Measurements from ENCODE around the gene DBI.

DNA sequence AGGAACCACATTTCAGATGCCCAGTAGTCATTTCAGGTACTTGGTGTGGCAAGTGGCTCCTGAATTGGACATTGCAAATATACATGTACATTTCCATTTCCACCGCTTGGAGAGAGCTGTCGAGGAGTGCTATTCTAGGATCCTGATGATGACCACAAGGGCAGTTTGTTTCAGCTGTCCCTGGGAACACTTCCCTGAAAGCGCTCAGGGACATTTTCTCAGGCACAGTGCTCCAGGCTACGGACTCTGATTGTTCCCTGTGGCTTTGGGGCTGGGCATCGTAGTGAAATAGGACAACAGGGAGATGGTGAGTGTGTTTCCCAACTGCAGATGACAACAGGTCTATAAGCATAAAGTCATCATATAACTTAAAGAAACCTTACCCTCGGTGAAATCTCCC is 3.1 kb downstream of the DBI start:
- no peak for TF ChIP-seq NRF1 (IDR thresholded peaks at IDR 0.05; ENCODE audit: low read depth, low read length)
- TF ChIP-seq POLR2AphosphoS5 (IDR thresholded peaks at IDR 0.05; ENCODE audit: low read depth, low read length), result no peak
- no peak for TF ChIP-seq YY1 (IDR thresholded peaks at IDR 0.05; ENCODE audit: low read depth)
- TF ChIP-seq CTCF (IDR thresholded peaks at IDR 0.05), result no peak
- no peak for TF ChIP-seq FOSL2 (IDR thresholded peaks at IDR 0.05; ENCODE audit: borderline replicate concordance, low read depth)
- TF ChIP-seq NFIC (IDR thresholded peaks at IDR 0.05; ENCODE audit: borderline replicate concordance), result no peak
- TF ChIP-seq, protein P1, sequence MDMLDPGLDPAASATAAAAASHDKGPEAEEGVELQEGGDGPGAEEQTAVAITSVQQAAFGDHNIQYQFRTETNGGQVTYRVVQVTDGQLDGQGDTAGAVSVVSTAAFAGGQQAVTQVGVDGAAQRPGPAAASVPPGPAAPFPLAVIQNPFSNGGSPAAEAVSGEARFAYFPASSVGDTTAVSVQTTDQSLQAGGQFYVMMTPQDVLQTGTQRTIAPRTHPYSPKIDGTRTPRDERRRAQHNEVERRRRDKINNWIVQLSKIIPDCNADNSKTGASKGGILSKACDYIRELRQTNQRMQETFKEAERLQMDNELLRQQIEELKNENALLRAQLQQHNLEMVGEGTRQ (IDR thresholded peaks at IDR 0.05; ENCODE audit: borderline replicate concordance, low read depth, low read length), result no peak
- no peak for TF ChIP-seq GABPA (IDR thresholded peaks at IDR 0.05; ENCODE audit: low read depth)
- TF ChIP-seq SIN3A (IDR thresholded peaks at IDR 0.05; ENCODE audit: borderline replicate concordance, low read depth, low read length), result no peak
- no peak for TF ChIP-seq RAD21 (IDR thresholded peaks at IDR 0.05; ENCODE audit: low read length)
- no peak for TF ChIP-seq JUND (IDR thresholded peaks at IDR 0.05)
- TF ChIP-seq, protein P2, sequence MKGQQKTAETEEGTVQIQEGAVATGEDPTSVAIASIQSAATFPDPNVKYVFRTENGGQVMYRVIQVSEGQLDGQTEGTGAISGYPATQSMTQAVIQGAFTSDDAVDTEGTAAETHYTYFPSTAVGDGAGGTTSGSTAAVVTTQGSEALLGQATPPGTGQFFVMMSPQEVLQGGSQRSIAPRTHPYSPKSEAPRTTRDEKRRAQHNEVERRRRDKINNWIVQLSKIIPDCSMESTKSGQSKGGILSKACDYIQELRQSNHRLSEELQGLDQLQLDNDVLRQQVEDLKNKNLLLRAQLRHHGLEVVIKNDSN (IDR thresholded peaks at IDR 0.05; ENCODE audit: borderline replicate concordance, low read depth), result no peak

Data from SK-N-SH (cell line).